ENCODE measurements around the gene SCN5A. TPM values are rescaled to one million over a fixed set of nuclear protein-coding genes. Genes with fewer than 3 reads are reported as not detected.
A peak's percentile ranks its signal among the peaks of the same experiment; 100 is the strongest.

The SCN5A gene
- total RNA-seq, 1 donor from 2014 or later: 133 TPM

DNA sequence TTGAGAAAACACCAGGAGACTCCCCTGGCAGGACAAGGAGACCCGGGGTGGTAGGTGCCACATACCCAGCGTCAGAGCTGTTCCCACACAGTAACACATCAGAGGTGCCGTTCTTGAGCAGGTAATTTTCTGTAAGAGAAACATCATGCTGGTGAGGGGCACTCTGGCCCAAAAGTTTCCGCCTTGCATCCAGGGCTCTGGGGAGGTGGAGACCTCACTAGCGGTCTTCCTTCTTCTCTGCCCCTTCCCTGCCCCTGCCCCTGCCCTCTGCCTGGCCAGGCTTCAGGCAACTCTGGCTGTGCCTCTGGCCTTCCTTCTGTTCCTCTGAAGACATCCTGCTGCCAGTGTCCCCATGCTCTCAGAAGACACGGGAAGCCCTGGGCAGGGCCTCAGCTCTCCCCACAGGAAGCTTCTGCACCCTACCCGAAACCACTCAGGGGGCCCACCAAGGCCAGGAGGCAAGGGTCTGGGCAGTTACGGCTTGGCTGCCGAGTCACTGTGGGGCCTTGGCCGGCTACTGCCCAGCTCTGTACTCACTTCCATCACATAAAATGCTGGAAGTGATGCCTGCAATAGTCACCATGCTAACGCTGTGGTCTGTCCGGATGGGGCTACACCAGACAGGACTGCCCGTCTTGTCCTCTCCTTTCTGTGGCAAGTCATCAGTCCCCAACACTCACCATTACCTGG lies 41.3 kb downstream of the SCN5A start:
- intact Hi-C loops (cut with micrococcal nuclease): no loop called here
- ATAC-seq (no peak), DNase-seq (no peak)

GRCh38 chr3:38606561-38606960 lies 42.9 kb downstream of the SCN5A start:
- intact Hi-C loops (cut with micrococcal nuclease): no loop called here
- ATAC-seq: no peak
- DNase-seq: no peak

DNA sequence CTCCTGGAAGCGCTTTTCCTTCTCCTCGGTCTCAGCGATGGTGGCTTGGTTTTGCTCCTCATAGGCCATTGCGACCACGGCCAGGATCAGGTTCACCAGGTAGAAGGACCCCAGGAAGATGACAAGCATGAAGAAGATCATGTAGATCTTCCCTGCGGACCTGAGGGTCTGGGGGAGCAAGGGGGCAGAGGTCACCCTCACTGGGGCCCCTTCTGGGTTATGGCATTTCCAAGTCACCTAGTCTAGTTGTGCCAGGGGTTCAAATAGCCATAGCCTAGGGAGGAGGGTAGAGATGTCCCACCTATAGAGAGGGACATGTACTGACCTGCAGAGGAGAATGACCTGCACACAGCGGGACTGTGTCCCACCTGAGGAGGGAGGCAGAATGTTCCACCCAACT lies 43.5 kb downstream of the SCN5A start:
- no peak for ATAC-seq
- intact Hi-C loops (cut with micrococcal nuclease): no loop called here
- DNase-seq: no peak

GRCh38 chr3:38604246-38604645 lies 45.2 kb downstream of the SCN5A start:
- ATAC-seq: no peak
- intact Hi-C loops (cut with micrococcal nuclease): no loop called here
- no peak for DNase-seq

- DNase-seq (no peak), ATAC-seq (no peak)
- intact Hi-C loops (cut with micrococcal nuclease): no loop called here
Observed at GRCh38 chr3:38603731-38604131, 45.8 kb downstream of the SCN5A start.

GRCh38 chr3:38602576-38603250 lies 46.8 kb downstream of the SCN5A start:
- ATAC-seq (no peak), DNase-seq (no peak)
- intact Hi-C loops (cut with micrococcal nuclease): no loop called here

- intact Hi-C loops (cut with micrococcal nuclease): no loop called here
- ATAC-seq: no peak
- no peak for DNase-seq
Observed at GRCh38 chr3:38601956-38602550, 47.4 kb downstream of the SCN5A start.

GRCh38 chr3:38600551-38600950 lies 48.9 kb downstream of the SCN5A start:
- intact Hi-C loops (cut with micrococcal nuclease): no loop called here
- DNase-seq (no peak), ATAC-seq (no peak)

GRCh38 chr3:38599886-38600285 lies 49.6 kb downstream of the SCN5A start:
- DNase-seq: no peak
- intact Hi-C loops (cut with micrococcal nuclease): no loop called here
- no peak for ATAC-seq

DNA sequence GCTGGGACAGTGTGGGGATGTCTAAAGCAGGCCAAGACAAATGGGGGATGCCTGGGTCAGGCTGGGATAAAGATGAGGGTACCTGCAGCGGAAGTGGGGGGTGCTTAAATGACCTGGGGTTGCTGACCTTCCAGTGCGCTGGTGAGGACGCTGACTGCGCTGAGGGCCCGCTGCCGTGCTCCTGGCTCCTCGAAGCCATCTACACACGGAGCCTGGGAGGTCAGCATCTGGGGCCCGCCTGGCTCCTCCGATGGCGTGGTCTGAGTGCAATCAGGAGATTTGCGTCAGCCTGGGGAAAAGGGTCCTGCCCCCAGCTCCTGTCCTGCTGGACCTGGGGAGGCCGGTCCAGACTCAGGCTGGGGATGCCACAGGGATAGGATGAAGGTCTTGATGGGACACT lies 50.7 kb downstream of the SCN5A start:
- DNase-seq: no peak
- intact Hi-C loops (cut with micrococcal nuclease): no loop called here
- ATAC-seq: no peak

DNA sequence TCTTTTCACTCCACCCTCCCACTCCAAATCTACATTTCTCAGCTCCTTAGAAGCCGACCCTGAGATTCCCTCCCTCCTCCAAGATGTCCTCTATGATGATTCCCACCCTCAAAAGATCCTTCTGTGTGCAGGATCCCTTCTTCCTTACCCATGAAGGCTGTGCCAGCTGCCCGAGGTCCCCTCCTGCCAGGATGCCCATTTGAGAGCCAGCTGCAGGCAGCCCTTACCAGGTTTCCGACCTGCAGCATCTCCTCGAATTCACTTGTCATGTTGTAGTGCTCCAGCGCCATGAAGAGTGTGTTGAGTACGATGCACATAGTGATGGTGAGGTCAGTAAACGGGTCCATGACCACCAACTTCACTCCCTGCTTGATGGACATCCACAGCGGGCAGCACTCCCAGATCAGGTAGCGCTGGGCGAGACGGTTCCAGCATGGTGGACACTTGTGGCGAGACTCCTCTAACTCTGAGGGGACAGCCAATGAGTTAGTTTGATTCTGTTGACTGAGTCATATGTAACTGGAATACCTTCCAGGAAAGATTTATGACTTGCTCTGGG lies 51.9 kb downstream of the SCN5A start:
- intact Hi-C loops (cut with micrococcal nuclease): no loop called here
- no peak for ATAC-seq
- DNase-seq: no peak

DNA sequence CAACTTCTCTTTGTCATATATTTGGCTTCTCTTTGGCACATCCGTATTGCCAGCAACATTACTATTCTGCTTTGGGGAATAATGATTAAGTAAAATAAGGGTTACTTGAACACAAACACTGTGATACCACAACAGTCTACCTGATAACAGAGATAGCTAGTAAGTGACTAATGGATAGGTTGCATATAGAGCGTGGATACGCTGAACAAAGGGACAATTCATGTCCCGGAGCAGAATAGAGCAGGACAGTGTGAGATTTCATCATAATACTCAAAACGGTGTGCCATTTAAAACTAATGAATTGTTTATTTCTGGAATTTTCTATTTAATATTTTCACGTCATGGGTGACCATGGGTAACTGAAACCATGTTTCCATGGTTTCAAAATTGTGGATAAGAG lies 54.1 kb downstream of the SCN5A start:
- DNase-seq: no peak
- intact Hi-C loops (cut with micrococcal nuclease): no loop called here
- no peak for ATAC-seq

- no peak for ATAC-seq
- DNase-seq: no peak
- intact Hi-C loops (cut with micrococcal nuclease): no loop called here
Observed at GRCh38 chr3:38590521-38590920, 59.0 kb downstream of the SCN5A start.

DNA sequence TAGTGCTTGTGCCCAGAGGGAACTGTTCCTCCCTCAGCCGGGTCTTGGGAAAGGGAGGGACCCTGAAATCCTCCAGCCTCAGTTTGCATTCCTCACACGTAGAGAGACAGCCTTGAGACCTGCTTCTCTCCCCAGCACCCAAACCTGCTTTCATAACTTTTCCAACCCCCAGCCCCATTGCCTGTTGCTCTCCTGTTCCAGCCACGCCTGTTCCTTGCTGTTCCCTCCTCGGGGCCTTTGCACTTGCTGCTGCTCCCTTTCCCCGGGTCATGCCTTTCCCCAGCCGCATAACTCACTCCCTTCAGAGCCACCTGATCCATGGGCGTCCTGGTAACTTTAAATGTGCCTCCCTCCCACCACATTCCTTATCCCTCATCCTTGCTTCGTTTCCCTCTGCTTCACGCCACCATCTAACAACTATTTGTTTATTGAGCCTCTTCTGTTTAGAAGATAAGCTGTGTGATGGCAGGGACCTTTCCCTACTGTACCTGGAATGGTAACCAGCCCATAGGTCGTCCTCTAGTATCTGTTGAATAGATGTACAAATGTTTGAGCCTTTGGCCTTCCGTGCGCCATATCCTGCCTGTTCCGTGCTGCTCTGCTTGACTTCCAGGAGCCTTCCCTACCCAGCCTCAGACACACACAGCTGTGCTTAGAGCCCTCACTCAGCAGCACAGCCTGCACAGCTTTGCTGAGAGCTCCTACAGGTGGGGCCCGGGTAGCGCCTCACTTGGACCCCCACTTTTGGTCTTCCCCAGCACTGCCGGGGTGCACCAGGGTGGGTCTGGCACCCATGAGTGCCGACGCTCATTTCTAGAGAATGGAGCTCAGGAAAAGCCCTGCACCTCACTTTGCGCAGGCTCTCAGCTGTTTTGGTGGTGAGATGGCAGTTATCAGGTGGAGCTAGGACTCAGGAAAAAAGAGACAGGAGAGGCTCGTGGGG lies 60.2 kb downstream of the SCN5A start:
- ATAC-seq (peak; percentile 13), DNase-seq (no peak)
- intact Hi-C loops (cut with micrococcal nuclease): no loop called here

GRCh38 chr3:38588371-38588971 lies 61.0 kb downstream of the SCN5A start:
- DNase-seq: peak; percentile 76
- intact Hi-C loops (cut with micrococcal nuclease): no loop called here
- peak; percentile 81 for ATAC-seq

GRCh38 chr3:38587548-38588131 lies 61.8 kb downstream of the SCN5A start:
- intact Hi-C loops (cut with micrococcal nuclease): no loop called here
- DNase-seq (no peak), ATAC-seq (peak; percentile 18)

GRCh38 chr3:38586546-38587520 lies 62.7 kb downstream of the SCN5A start:
- ATAC-seq (no peak), DNase-seq (no peak)
- intact Hi-C loops (cut with micrococcal nuclease): no loop called here

All from left ventricle myocardium superior (tissue), 1 donor.